ENCODE results near the gene BNC2.

- TF ChIP-seq POLR2A (IDR thresholded peaks at IDR 0.05): no peak
- TF ChIP-seq CTCF (IDR thresholded peaks at IDR 0.05): no peak
Observed at GRCh38 chr9:16598316-16598715, 272.2 kb downstream of the BNC2 start.

All from right lobe of liver (tissue), 4 donors.